ENCODE data around the gene EIF1. TPM values are rescaled to one million over a fixed set of nuclear protein-coding genes. Genes with fewer than 3 reads are reported as not detected.
A peak's percentile ranks its signal among the peaks of the same experiment; 100 is the strongest.

EIF1 gene
- total RNA-seq, 2 donors from 2014 or later = 574 to 740 TPM

- intact Hi-C loops (cut with DNase I) = loop anchor here (5.0 kb wide), 1 partner anchor 752 kb away; no protein-coding TSS in a partner anchor
- Histone ChIP-seq H3K9me3 (no peaks in the 10 kb centered on the region), H3K36me3 (no peaks in the 10 kb centered on the region), H3K9ac (ENCODE audit: low read depth in 2 of 2, low read length in 2 of 2) (peak overlapping the region; percentile 81 to 95), H3K4me3 (no peak overlapping the region), H3K27me3 (no peaks in the 10 kb centered on the region), H3K27ac (peak overlapping the region; percentile 96), H3K4me1 (peaks cover 23% of the 10 kb centered on the region)
- DNase-seq = peak; percentile 94
- no peak for TF ChIP-seq CTCF (IDR thresholded peaks at IDR 0.05)
These were observed 34.6 kb upstream of the EIF1 start for GRCh38 chr17:41653892-41654677.

GRCh38 chr17:41654678-41655607, 33.7 kb upstream of the EIF1 start:
- DNase-seq = no peak
- Histone ChIP-seq H3K9me3 (no peaks in the 10 kb centered on the region), H3K27me3 (no peaks in the 10 kb centered on the region), H3K9ac (ENCODE audit: low read depth in 2 of 2, low read length in 2 of 2) (peak overlapping the region; percentile 81 to 95), H3K27ac (peak overlapping the region; percentile 96), H3K4me3 (no peak overlapping the region), H3K36me3 (no peaks in the 10 kb centered on the region), H3K4me1 (peaks cover 23% of the 10 kb centered on the region)
- intact Hi-C loops (cut with DNase I) = loop anchor here (5.0 kb wide), 1 partner anchor 753 kb away; no protein-coding TSS in a partner anchor
- no peak for TF ChIP-seq CTCF (IDR thresholded peaks at IDR 0.05)

- Histone ChIP-seq H3K27me3 (no peaks in the 10 kb centered on the region), H3K36me3 (no peaks in the 10 kb centered on the region), H3K9ac (ENCODE audit: low read depth in 2 of 2, low read length in 2 of 2) (peak overlapping the region; percentile 81 to 95), H3K9me3 (no peaks in the 10 kb centered on the region), H3K4me1 (peaks cover 23% of the 10 kb centered on the region), H3K4me3 (no peak overlapping the region), H3K27ac (peak overlapping the region; percentile 96)
- peak; percentile 93 for DNase-seq
- TF ChIP-seq CTCF (IDR thresholded peaks at IDR 0.05) = no peak
- intact Hi-C loops (cut with DNase I) = no loop called here
These were observed 33.0 kb upstream of the EIF1 start for GRCh38 chr17:41655611-41656111.

GRCh38 chr17:41656249-41657023, 32.2 kb upstream of the EIF1 start:
- H3K4me3 ChIP-seq = no peak overlapping the region
- peak overlapping the region; percentile 54 to 95 for H3K9ac ChIP-seq (ENCODE audit: low read depth in 2 of 2, low read length in 2 of 2)
- H3K9me3 ChIP-seq = no peaks in the 10 kb centered on the region
- intact Hi-C loops (cut with DNase I) = no loop called here
- H3K4me1 ChIP-seq = peaks cover 23% of the 10 kb centered on the region
- peak overlapping the region; percentile 96 for H3K27ac ChIP-seq
- H3K36me3 ChIP-seq = no peaks in the 10 kb centered on the region
- no peak for TF ChIP-seq CTCF (IDR thresholded peaks at IDR 0.05)
- no peaks in the 10 kb centered on the region for H3K27me3 ChIP-seq
- DNase-seq = no peak
